Activated T-helper 2 cell treated with anti-CD3 and anti-CD28 coated beads, Interferon-gamma antibody, Interleukin-2, Interleukin-4, amounts not matched to agents 10 μg/mL and 5 μg/mL and 100 μg/mL, durations not matched to agents 14 hours and 24 hours and 36 hours (primary cell): ENCODE measurements around the gene PFKP. TPM values are rescaled to one million over a fixed set of nuclear protein-coding genes. Genes with fewer than 3 reads are reported as not detected.

Experiments
- DNase-seq: peaks from one replicate; pipeline ENCODE4 v3.0.0; 2021; ENCODE audit warnings: low spot score
- H3K27ac Mint-ChIP-seq: one replicate; pipeline ENCODE4 v1.8.0; 2021; ENCODE audit warnings: mixed read lengths
- H3K27me3 Mint-ChIP-seq: one replicate; pipeline ENCODE4 v1.8.0; 2021; ENCODE audit warnings: low read depth, mixed read lengths
- H3K36me3 Mint-ChIP-seq: one replicate; pipeline ENCODE4 v1.8.0; 2021; ENCODE audit warnings: low read depth, mixed read lengths
- H3K4me1 Mint-ChIP-seq: one replicate; pipeline ENCODE4 v1.8.0; 2021; ENCODE audit warnings: low read depth, mixed read lengths
- H3K4me3 Mint-ChIP-seq: one replicate; pipeline ENCODE4 v1.8.0; 2021; ENCODE audit warnings: low read depth, mild to moderate bottlenecking, moderate library complexity, mixed read lengths
- H3K9me3 Mint-ChIP-seq: one replicate; pipeline ENCODE4 v1.8.0; 2021; ENCODE audit warnings: mixed read lengths
- intact Hi-C: fragments of 100-400 bp; cut with micrococcal nuclease; formaldehyde crosslinking; loops from one replicate; pipeline ENCODE4 v1.15.1; 2023
- total RNA-seq: library from RNA; stranded (reverse); gene quantifications from 2 replicates; pipeline ENCODE4 v1.2.3, GENCODE V29; 2022

PFKP gene
- total RNA-seq, 1 donor from 2014 or later = 250 TPM

GRCh38 chr10:3036155-3037021 lies 31.0 kb upstream of the PFKP start:
- Mint-ChIP-seq H3K27ac (no peak overlapping the region), H3K4me3 (no peak overlapping the region), H3K36me3 (no peaks in the 10 kb centered on the region), H3K4me1 (peaks cover 5% of the 10 kb centered on the region), H3K9me3 (peaks cover 7% of the 10 kb centered on the region), H3K27me3 (peaks cover 20% of the 10 kb centered on the region)
- intact Hi-C loops = no loop called here
- DNase-seq = no peak

- peaks cover 15% of the 10 kb centered on the region for H3K27me3 Mint-ChIP-seq
- no peak overlapping the region for H3K27ac Mint-ChIP-seq
- peaks cover 5% of the 10 kb centered on the region for H3K4me1 Mint-ChIP-seq
- H3K4me3 Mint-ChIP-seq = no peak overlapping the region
- H3K36me3 Mint-ChIP-seq = no peaks in the 10 kb centered on the region
- no peak for DNase-seq
- intact Hi-C loops = no loop called here
- H3K9me3 Mint-ChIP-seq = peaks cover 10% of the 10 kb centered on the region
These were observed 30.2 kb upstream of the PFKP start for GRCh38 chr10:3037182-3037581.

- H3K9me3 Mint-ChIP-seq = peaks cover 10% of the 10 kb centered on the region
- H3K27me3 Mint-ChIP-seq = peaks cover 13% of the 10 kb centered on the region
- H3K36me3 Mint-ChIP-seq = no peaks in the 10 kb centered on the region
- peaks cover 5% of the 10 kb centered on the region for H3K4me1 Mint-ChIP-seq
- intact Hi-C loops = no loop called here
- DNase-seq = no peak
- H3K4me3 Mint-ChIP-seq = no peak overlapping the region
- H3K27ac Mint-ChIP-seq = no peak overlapping the region
These were observed 27.3 kb upstream of the PFKP start for GRCh38 chr10:3040069-3040468.

GRCh38 chr10:3042589-3042988 lies 24.8 kb upstream of the PFKP start:
- DNase-seq = no peak
- H3K36me3 Mint-ChIP-seq = no peaks in the 10 kb centered on the region
- no peak overlapping the region for H3K27ac Mint-ChIP-seq
- H3K4me3 Mint-ChIP-seq = no peak overlapping the region
- intact Hi-C loops = no loop called here
- no peaks in the 10 kb centered on the region for H3K4me1 Mint-ChIP-seq
- peaks cover 4% of the 10 kb centered on the region for H3K27me3 Mint-ChIP-seq
- H3K9me3 Mint-ChIP-seq = peaks cover 10% of the 10 kb centered on the region

- Mint-ChIP-seq H3K9me3 (peaks cover 10% of the 10 kb centered on the region), H3K4me1 (no peaks in the 10 kb centered on the region), H3K4me3 (no peak overlapping the region), H3K27me3 (peaks cover 8% of the 10 kb centered on the region), H3K36me3 (no peaks in the 10 kb centered on the region), H3K27ac (no peak overlapping the region)
- DNase-seq = no peak
- intact Hi-C loops = loop anchor here (1.0 kb wide), 2 partner anchors 115 to 204 kb away; no protein-coding TSS in a partner anchor
These were observed 23.6 kb upstream of the PFKP start for GRCh38 chr10:3043512-3044368.

GRCh38 chr10:3045471-3046209 lies 21.7 kb upstream of the PFKP start:
- Mint-ChIP-seq H3K27ac (no peak overlapping the region), H3K27me3 (peaks cover 17% of the 10 kb centered on the region), H3K9me3 (peaks cover 6% of the 10 kb centered on the region), H3K4me1 (no peaks in the 10 kb centered on the region), H3K4me3 (no peak overlapping the region), H3K36me3 (no peaks in the 10 kb centered on the region)
- intact Hi-C loops = no loop called here
- no peak for DNase-seq

GRCh38 chr10:3046210-3046779 lies 21.1 kb upstream of the PFKP start:
- H3K4me3 Mint-ChIP-seq = no peak overlapping the region
- no peaks in the 10 kb centered on the region for H3K4me1 Mint-ChIP-seq
- peaks cover 18% of the 10 kb centered on the region for H3K27me3 Mint-ChIP-seq
- peaks cover 4% of the 10 kb centered on the region for H3K9me3 Mint-ChIP-seq
- no peak for DNase-seq
- intact Hi-C loops = no loop called here
- H3K36me3 Mint-ChIP-seq = no peaks in the 10 kb centered on the region
- no peak overlapping the region for H3K27ac Mint-ChIP-seq

- no peak for DNase-seq
- no peaks in the 10 kb centered on the region for H3K9me3 Mint-ChIP-seq
- no peaks in the 10 kb centered on the region for H3K4me1 Mint-ChIP-seq
- H3K27me3 Mint-ChIP-seq = peaks cover 18% of the 10 kb centered on the region
- H3K27ac Mint-ChIP-seq = no peak overlapping the region
- H3K36me3 Mint-ChIP-seq = no peaks in the 10 kb centered on the region
- intact Hi-C loops = no loop called here
- H3K4me3 Mint-ChIP-seq = no peak overlapping the region
These were observed 20.3 kb upstream of the PFKP start for GRCh38 chr10:3046981-3047547.

- Mint-ChIP-seq H3K4me3 (no peak overlapping the region), H3K36me3 (no peaks in the 10 kb centered on the region), H3K9me3 (no peaks in the 10 kb centered on the region), H3K4me1 (no peaks in the 10 kb centered on the region), H3K27ac (no peak overlapping the region), H3K27me3 (peaks cover 18% of the 10 kb centered on the region)
- no peak for DNase-seq
- intact Hi-C loops = no loop called here
These were observed 19.8 kb upstream of the PFKP start for GRCh38 chr10:3047596-3047995.

- H3K27ac Mint-ChIP-seq = no peak overlapping the region
- no peak for DNase-seq
- H3K27me3 Mint-ChIP-seq = peaks cover 18% of the 10 kb centered on the region
- H3K36me3 Mint-ChIP-seq = no peaks in the 10 kb centered on the region
- intact Hi-C loops = no loop called here
- no peak overlapping the region for H3K4me3 Mint-ChIP-seq
- H3K9me3 Mint-ChIP-seq = no peaks in the 10 kb centered on the region
- no peaks in the 10 kb centered on the region for H3K4me1 Mint-ChIP-seq
These were observed 19.0 kb upstream of the PFKP start for GRCh38 chr10:3048119-3049019.

- intact Hi-C loops = no loop called here
- Mint-ChIP-seq H3K9me3 (no peaks in the 10 kb centered on the region), H3K27me3 (peaks cover 29% of the 10 kb centered on the region), H3K4me1 (peaks cover 5% of the 10 kb centered on the region), H3K36me3 (no peaks in the 10 kb centered on the region), H3K4me3 (no peak overlapping the region), H3K27ac (no peak overlapping the region)
- no peak for DNase-seq
These were observed 15.7 kb upstream of the PFKP start for GRCh38 chr10:3051692-3052091.
